A549 (cell line): Measurements from ENCODE around the gene MYCN.
"Not testable (repeated sequence)": the region's sequence is repeated elsewhere in the genome, so short reads cannot be mapped to it uniquely, and the experiment has no call there.

Experiments used
- KDM1A ChIP-seq: fragments of 200-600 bp; sonication (generic); IDR thresholded peaks from 2 replicates; pipeline ENCODE4 v1.6.1; 2016; ENCODE audit warnings: low read depth, mild to moderate bottlenecking
- NPAS2 ChIP-seq: fragments of 250-450 bp; sonication (Bioruptor Pico); IDR thresholded peaks from 2 replicates; pipeline ENCODE4 v1.8.0; 2022; ENCODE audit warnings: mild to moderate bottlenecking, moderate library complexity, borderline replicate concordance
- RAD21 ChIP-seq, 2 experiments: fragments of >200 bp in 1 of 2; sonication (Bioruptor Twin) in 1 of 2; formaldehyde crosslinking in 1 of 2; IDR thresholded peaks in 1 of 2; conservative IDR thresholded peaks in 1 of 2; 2 replicates in 1 of 2; 3 replicates in 1 of 2; pipeline ENCODE4 v1.6.1; 2012 to 2018; ENCODE audit warnings: inconsistent platforms in 1 of 2
- ZC3H11A ChIP-seq: fragments of 450-650 bp; IDR thresholded peaks from 2 replicates; pipeline ENCODE4 v1.6.1; 2014; ENCODE audit warnings: antibody characterized with exemption, mild to moderate bottlenecking
- ZNF302 ChIP-seq: fragments of 250-450 bp; sonication (Bioruptor Pico); IDR thresholded peaks from 2 replicates; pipeline ENCODE4 v1.9.0; 2021; ENCODE audit warnings: inconsistent platforms, mild to moderate bottlenecking, moderate library complexity
- TF ChIP-seq, protein P1 (sequence below): fragments of >200 bp; sonication (Bioruptor Twin); formaldehyde crosslinking; IDR thresholded peaks from 3 replicates; pipeline ENCODE4 v1.5.1; 2016
- TF ChIP-seq, protein P2 (sequence below): IDR thresholded peaks from 2 replicates; pipeline ENCODE4 v1.6.1; 2012
- TF ChIP-seq, protein P3 (sequence below): fragments of 200-600 bp; sonication (generic); IDR thresholded peaks from 2 replicates; pipeline ENCODE4 v1.6.1; 2016; ENCODE audit warnings: antibody characterized with exemption, mild to moderate bottlenecking, moderate library complexity

DNA sequence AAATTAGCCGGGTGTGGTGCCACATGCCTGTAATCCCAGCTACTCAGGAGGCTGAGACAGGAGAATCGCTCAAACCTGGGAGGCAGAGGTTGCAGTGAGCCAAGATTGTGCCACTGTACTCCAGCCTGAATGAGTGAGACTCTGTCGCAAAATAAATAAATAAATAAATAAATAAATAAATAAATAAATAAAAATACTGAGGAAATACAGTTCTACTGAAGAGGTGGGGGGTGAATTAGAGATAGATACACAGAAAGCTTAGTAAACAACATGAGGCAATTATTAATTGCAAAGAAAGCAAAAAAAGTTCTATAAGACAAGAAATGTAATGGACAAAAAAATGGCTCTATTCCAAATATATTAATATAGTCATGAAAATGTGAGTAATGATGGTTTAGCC is 29.1 kb upstream of the MYCN start:
- TF ChIP-seq, protein P1, sequence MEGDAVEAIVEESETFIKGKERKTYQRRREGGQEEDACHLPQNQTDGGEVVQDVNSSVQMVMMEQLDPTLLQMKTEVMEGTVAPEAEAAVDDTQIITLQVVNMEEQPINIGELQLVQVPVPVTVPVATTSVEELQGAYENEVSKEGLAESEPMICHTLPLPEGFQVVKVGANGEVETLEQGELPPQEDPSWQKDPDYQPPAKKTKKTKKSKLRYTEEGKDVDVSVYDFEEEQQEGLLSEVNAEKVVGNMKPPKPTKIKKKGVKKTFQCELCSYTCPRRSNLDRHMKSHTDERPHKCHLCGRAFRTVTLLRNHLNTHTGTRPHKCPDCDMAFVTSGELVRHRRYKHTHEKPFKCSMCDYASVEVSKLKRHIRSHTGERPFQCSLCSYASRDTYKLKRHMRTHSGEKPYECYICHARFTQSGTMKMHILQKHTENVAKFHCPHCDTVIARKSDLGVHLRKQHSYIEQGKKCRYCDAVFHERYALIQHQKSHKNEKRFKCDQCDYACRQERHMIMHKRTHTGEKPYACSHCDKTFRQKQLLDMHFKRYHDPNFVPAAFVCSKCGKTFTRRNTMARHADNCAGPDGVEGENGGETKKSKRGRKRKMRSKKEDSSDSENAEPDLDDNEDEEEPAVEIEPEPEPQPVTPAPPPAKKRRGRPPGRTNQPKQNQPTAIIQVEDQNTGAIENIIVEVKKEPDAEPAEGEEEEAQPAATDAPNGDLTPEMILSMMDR: not testable (repeated sequence)
- TF ChIP-seq ZNF302 (CRISPR knock-in tag); NPAS2 (CRISPR knock-in tag); KDM1A; RAD21 (conservative IDR thresholded peaks at IDR 0.05 in 1 of 2, IDR thresholded peaks at IDR 0.05 in 1 of 2): not testable (repeated sequence)
- TF ChIP-seq, protein P2, sequence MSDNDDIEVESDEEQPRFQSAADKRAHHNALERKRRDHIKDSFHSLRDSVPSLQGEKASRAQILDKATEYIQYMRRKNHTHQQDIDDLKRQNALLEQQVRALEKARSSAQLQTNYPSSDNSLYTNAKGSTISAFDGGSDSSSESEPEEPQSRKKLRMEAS: not testable (repeated sequence)
- peak; percentile 93 for TF ChIP-seq ZC3H11A
- TF ChIP-seq, protein P3, sequence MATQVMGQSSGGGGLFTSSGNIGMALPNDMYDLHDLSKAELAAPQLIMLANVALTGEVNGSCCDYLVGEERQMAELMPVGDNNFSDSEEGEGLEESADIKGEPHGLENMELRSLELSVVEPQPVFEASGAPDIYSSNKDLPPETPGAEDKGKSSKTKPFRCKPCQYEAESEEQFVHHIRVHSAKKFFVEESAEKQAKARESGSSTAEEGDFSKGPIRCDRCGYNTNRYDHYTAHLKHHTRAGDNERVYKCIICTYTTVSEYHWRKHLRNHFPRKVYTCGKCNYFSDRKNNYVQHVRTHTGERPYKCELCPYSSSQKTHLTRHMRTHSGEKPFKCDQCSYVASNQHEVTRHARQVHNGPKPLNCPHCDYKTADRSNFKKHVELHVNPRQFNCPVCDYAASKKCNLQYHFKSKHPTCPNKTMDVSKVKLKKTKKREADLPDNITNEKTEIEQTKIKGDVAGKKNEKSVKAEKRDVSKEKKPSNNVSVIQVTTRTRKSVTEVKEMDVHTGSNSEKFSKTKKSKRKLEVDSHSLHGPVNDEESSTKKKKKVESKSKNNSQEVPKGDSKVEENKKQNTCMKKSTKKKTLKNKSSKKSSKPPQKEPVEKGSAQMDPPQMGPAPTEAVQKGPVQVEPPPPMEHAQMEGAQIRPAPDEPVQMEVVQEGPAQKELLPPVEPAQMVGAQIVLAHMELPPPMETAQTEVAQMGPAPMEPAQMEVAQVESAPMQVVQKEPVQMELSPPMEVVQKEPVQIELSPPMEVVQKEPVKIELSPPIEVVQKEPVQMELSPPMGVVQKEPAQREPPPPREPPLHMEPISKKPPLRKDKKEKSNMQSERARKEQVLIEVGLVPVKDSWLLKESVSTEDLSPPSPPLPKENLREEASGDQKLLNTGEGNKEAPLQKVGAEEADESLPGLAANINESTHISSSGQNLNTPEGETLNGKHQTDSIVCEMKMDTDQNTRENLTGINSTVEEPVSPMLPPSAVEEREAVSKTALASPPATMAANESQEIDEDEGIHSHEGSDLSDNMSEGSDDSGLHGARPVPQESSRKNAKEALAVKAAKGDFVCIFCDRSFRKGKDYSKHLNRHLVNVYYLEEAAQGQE: not testable (repeated sequence)
